Anterior cingulate cortex (tissue), 58 donors: ENCODE results near the gene MPST.

Source experiments
- DNase-seq, 58 donors: peaks; one replicate each; lab custom pipeline; 2025; lab: John Stamatoyannopoulos, UW

The MPST gene

GRCh38 chr22:37000676-37001534 is 18.6 kb upstream of the MPST start:
- no peak for DNase-seq

GRCh38 chr22:37001826-37002225 is 17.7 kb upstream of the MPST start:
- no peak for DNase-seq

GRCh38 chr22:37002633-37003032 is 16.9 kb upstream of the MPST start:
- peak in 36 of 58 donors; percentile 17 to 77 (median 42) for DNase-seq

GRCh38 chr22:37007651-37008050 is 11.9 kb upstream of the MPST start:
- DNase-seq = no peak

GRCh38 chr22:37008365-37008764 is 11.2 kb upstream of the MPST start:
- DNase-seq = no peak

GRCh38 chr22:37009490-37009889 is 10.1 kb upstream of the MPST start:
- DNase-seq = no peak

GRCh38 chr22:37010174-37010573 is 9.4 kb upstream of the MPST start:
- no peak for DNase-seq

- no peak for DNase-seq
These were observed 8.6 kb upstream of the MPST start for GRCh38 chr22:37010976-37011375.

GRCh38 chr22:37011472-37011871 is 8.1 kb upstream of the MPST start:
- DNase-seq = no peak

GRCh38 chr22:37012262-37012904 is 7.2 kb upstream of the MPST start:
- peak in 36 of 58 donors; percentile 11 to 78 (median 36) for DNase-seq

- no peak for DNase-seq
These were observed 6.6 kb upstream of the MPST start for GRCh38 chr22:37012956-37013355.

- no peak for DNase-seq
These were observed 5.1 kb upstream of the MPST start for GRCh38 chr22:37014415-37014806.

- DNase-seq = no peak
These were observed 4.5 kb upstream of the MPST start for GRCh38 chr22:37014835-37015586.

- DNase-seq = no peak
These were observed 4.0 kb upstream of the MPST start for GRCh38 chr22:37015587-37015878.

- peak in 1 of 58 donors; percentile 9 for DNase-seq
These were observed 3.2 kb upstream of the MPST start for GRCh38 chr22:37016134-37016910.

- DNase-seq = peak in 2 of 58 donors; percentile 13 to 24
These were observed 2.2 kb upstream of the MPST start for GRCh38 chr22:37017356-37017755.

GRCh38 chr22:37018086-37018814 is 1.3 kb upstream of the MPST start:
- DNase-seq = peak in 2 of 58 donors; percentile 46 to 48

GRCh38 chr22:37018815-37019308 is 680 bp upstream of the MPST start:
- peak in 29 of 58 donors; percentile 17 to 70 (median 48) for DNase-seq

GRCh38 chr22:37020192-37020479 is 594 bp downstream of the MPST start:
- DNase-seq = peak in 6 of 58 donors; percentile 28 to 64 (median 50)

GRCh38 chr22:37021041-37021440 is 1.5 kb downstream of the MPST start:
- DNase-seq = no peak
